ENCODE measurements around the gene ASPSCR1. TPM values are rescaled to one million over a fixed set of nuclear protein-coding genes. Genes with fewer than 3 reads are reported as not detected.

Gene ASPSCR1
- total and polyA plus RNA-seq, 2 of the 13 experiments (the other 11 are each of a cell fraction or from before 2014, with no cell fraction given), result 274 to 314 TPM

DNA sequence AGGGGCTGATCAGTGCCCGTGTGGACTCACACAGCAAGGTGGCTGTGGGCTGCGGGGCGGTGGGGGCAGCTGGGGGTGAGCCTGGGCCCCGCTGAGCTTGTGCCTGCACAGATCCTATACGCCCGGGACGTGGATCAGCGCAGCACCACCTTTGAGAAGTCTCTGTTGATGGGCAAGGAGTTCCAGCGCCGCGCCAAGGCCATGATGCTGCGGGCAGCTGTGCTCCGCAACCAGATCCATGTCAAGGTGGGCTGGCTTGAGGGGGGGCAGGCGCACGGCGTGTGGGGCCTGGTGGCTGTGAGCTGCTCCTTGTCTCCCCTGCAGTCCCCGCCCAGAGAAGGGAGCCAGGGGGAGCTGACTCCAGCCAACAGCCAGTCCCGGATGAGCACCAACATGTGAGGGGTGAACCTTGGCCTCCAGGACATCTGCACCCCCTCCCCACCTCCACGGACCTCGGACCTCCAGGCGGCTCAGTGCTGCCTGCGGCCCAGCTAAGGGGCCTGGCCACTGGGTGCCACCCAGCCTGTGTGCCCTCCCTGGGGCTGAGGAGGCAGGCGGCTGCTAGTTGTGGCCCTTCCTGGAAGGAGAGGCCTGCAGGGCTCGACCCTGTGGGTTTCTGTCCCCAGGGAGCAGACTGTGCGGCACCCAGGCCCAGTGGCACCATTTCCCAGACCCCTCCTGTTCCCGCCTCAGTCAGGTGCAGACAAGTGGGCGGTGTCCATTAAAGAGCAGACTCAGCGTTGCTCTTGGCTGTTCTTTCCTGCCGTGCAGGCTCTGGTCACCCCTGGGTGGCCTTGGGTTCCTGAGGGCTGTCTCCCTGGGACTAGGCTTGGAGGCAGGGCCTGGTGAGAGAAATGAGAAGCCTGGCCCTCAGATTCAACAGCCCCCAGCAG, 79.5 kb downstream of the ASPSCR1 start (continued):
- TF ChIP-seq ARID4A (CRISPR knock-in tag; IDR thresholded peaks at IDR 0.05; ENCODE audit: borderline replicate concordance) (peak; percentile 91), MAFF (IDR thresholded peaks at IDR 0.05; ENCODE audit: low read depth, low read length) (peak; percentile 55), ZNF749 (CRISPR knock-in tag; IDR thresholded peaks at IDR 0.05; ENCODE audit: borderline replicate concordance) (no peak), ZNF839 (CRISPR knock-in tag; IDR thresholded peaks at IDR 0.05; ENCODE audit: borderline replicate concordance) (no peak), ETV5 (CRISPR knock-in tag; IDR thresholded peaks at IDR 0.05; ENCODE audit: borderline replicate concordance) (peak; percentile 68), ZBTB7A (CRISPR knock-in tag; IDR thresholded peaks at IDR 0.05) (peak; percentile 86; the same call in 1 of the 2 replicates), KAT2B (IDR thresholded peaks at IDR 0.05; ENCODE audit: borderline replicate concordance, low read depth, low read length) (no peak), ZNF652 (CRISPR knock-in tag; IDR thresholded peaks at IDR 0.05; ENCODE audit: borderline replicate concordance, low read depth) (no peak), ZNF121 (CRISPR knock-in tag; IDR thresholded peaks at IDR 0.05) (no peak; the same call in 1 of the 2 replicates), ZBTB3 (CRISPR knock-in tag; IDR thresholded peaks at IDR 0.05; ENCODE audit: borderline replicate concordance, low read depth) (no peak), TEAD2 (CRISPR knock-in tag; IDR thresholded peaks at IDR 0.05) (no peak), JUNB (CRISPR knock-in tag; IDR thresholded peaks at IDR 0.05; ENCODE audit: borderline replicate concordance) (no peak), PHF8 (CRISPR knock-in tag; IDR thresholded peaks at IDR 0.05) (peak; percentile 58), ZMYM4 (CRISPR knock-in tag; IDR thresholded peaks at IDR 0.05) (0 out of 2 replicates have a peak, but pooled peaks have one; percentile 49), ZNF468 (CRISPR knock-in tag; IDR thresholded peaks at IDR 0.05) (no peak), PAF1 (CRISPR knock-in tag; IDR thresholded peaks at IDR 0.05) (no peak), ZFYVE20 (CRISPR knock-in tag; IDR thresholded peaks at IDR 0.05; ENCODE audit: borderline replicate concordance, low read depth) (no peak), IKZF1 (IDR thresholded peaks at IDR 0.05) (no peak), TOPORS (CRISPR knock-in tag; IDR thresholded peaks at IDR 0.05) (no peak), HNRNPL (IDR thresholded peaks at IDR 0.05; ENCODE audit: low read depth, low read length) (peak; percentile 99)
- TF ChIP-seq, protein P1, sequence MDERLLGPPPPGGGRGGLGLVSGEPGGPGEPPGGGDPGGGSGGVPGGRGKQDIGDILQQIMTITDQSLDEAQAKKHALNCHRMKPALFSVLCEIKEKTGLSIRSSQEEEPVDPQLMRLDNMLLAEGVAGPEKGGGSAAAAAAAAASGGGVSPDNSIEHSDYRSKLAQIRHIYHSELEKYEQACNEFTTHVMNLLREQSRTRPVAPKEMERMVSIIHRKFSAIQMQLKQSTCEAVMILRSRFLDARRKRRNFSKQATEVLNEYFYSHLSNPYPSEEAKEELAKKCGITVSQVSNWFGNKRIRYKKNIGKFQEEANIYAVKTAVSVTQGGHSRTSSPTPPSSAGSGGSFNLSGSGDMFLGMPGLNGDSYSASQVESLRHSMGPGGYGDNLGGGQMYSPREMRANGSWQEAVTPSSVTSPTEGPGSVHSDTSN (CRISPR knock-in tag; IDR thresholded peaks at IDR 0.05), result no peak
- TF ChIP-seq, protein P2, sequence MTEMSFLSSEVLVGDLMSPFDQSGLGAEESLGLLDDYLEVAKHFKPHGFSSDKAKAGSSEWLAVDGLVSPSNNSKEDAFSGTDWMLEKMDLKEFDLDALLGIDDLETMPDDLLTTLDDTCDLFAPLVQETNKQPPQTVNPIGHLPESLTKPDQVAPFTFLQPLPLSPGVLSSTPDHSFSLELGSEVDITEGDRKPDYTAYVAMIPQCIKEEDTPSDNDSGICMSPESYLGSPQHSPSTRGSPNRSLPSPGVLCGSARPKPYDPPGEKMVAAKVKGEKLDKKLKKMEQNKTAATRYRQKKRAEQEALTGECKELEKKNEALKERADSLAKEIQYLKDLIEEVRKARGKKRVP (CRISPR knock-in tag; IDR thresholded peaks at IDR 0.05), result no peak
